HG02938 (cell line): Measurements from ENCODE around the gene WFIKKN1.

Experiments
- ATAC-seq: cut with Tn5 transposase; IDR thresholded peaks from one replicate; pipeline ENCODE4 v1.9.1; 2021; ENCODE audit warnings: mild to moderate bottlenecking, moderate library complexity; ENCODE audit not compliant: unreplicated experiment

WFIKKN1 gene

GRCh38 chr16:682493-683395 lies 52.0 kb downstream of the WFIKKN1 start:
- no peak for ATAC-seq

- peak; percentile 6 for ATAC-seq
These were observed 52.7 kb downstream of the WFIKKN1 start for GRCh38 chr16:683396-684070.
